HG03175 (cell line): ENCODE measurements around the gene GPR12.
"Not testable (repeated sequence)": the region's sequence is repeated elsewhere in the genome, so short reads cannot be mapped to it uniquely, and the experiment has no call there.

ENCODE experiments used
- ATAC-seq: cut with Tn5 transposase; IDR thresholded peaks from one replicate; pipeline ENCODE4 v1.9.1; 2021; ENCODE audit warnings: mild to moderate bottlenecking, moderate library complexity; ENCODE audit not compliant: unreplicated experiment

The GPR12 gene

GRCh38 chr13:26749285-26749684 is 11.3 kb downstream of the GPR12 start:
- no peak for ATAC-seq

- ATAC-seq: no peak
Observed at GRCh38 chr13:26747706-26748105, 12.9 kb downstream of the GPR12 start.

- ATAC-seq: no peak
Observed at GRCh38 chr13:26743971-26744370, 16.6 kb downstream of the GPR12 start.

- no peak for ATAC-seq
Observed at GRCh38 chr13:26742691-26743358, 17.8 kb downstream of the GPR12 start.

- ATAC-seq: no peak
Observed at GRCh38 chr13:26735677-26736076, 24.9 kb downstream of the GPR12 start.

- ATAC-seq: no peak
Observed at GRCh38 chr13:26727633-26728032, 33.0 kb downstream of the GPR12 start.

- no peak for ATAC-seq
Observed at GRCh38 chr13:26727122-26727521, 33.5 kb downstream of the GPR12 start.

- no peak for ATAC-seq
Observed at GRCh38 chr13:26726684-26727083, 33.9 kb downstream of the GPR12 start.

GRCh38 chr13:26723620-26724019 is 37.0 kb downstream of the GPR12 start:
- not testable (repeated sequence) for ATAC-seq

GRCh38 chr13:26722321-26722720 is 38.3 kb downstream of the GPR12 start:
- no peak for ATAC-seq

GRCh38 chr13:26721251-26722121 is 39.1 kb downstream of the GPR12 start:
- ATAC-seq: no peak

- ATAC-seq: no peak
Observed at GRCh38 chr13:26719356-26719945, 41.1 kb downstream of the GPR12 start.

GRCh38 chr13:26718872-26719271 is 41.7 kb downstream of the GPR12 start:
- ATAC-seq: no peak

- ATAC-seq: no peak
Observed at GRCh38 chr13:26718146-26718545, 42.4 kb downstream of the GPR12 start.

GRCh38 chr13:26716984-26717383 is 43.6 kb downstream of the GPR12 start:
- no peak for ATAC-seq

GRCh38 chr13:26713341-26713740 is 47.2 kb downstream of the GPR12 start:
- ATAC-seq: no peak

- no peak for ATAC-seq
Observed at GRCh38 chr13:26711211-26711610, 49.4 kb downstream of the GPR12 start.

GRCh38 chr13:26710166-26710565 is 50.4 kb downstream of the GPR12 start:
- ATAC-seq: no peak

GRCh38 chr13:26709461-26709860 is 51.1 kb downstream of the GPR12 start:
- no peak for ATAC-seq

GRCh38 chr13:26708007-26708297 is 52.6 kb downstream of the GPR12 start:
- ATAC-seq: no peak

- no peak for ATAC-seq
Observed at GRCh38 chr13:26707122-26708006, 53.2 kb downstream of the GPR12 start.
